H1 (cell line): ENCODE data around the gene BRD7.

Experiments
- BACH1 ChIP-seq: IDR thresholded peaks from 2 replicates; pipeline ENCODE4 v1.6.1; 2012; ENCODE audit warnings: low read length, improper control_type of control experiment
- CREB1 ChIP-seq: IDR thresholded peaks from 2 replicates; pipeline ENCODE4 v1.6.1; 2012; ENCODE audit warnings: inconsistent platforms
- CTCF ChIP-seq, 3 experiments: IDR thresholded peaks; 1 replicate in 2 of 3; 2 replicates in 1 of 3; pipeline versions ENCODE4 v1.5.1 to v1.6.1; 2011; ENCODE audit warnings: low read length in 3 of 3, mild to moderate bottlenecking in 3 of 3, inconsistent platforms in 2 of 3, low read depth in 1 of 3, moderate library complexity in 1 of 3; ENCODE audit not compliant: insufficient read depth in 1 of 3; ENCODE audit errors: control extremely low read depth in 1 of 3
- EGR1 ChIP-seq: IDR thresholded peaks from 2 replicates; pipeline ENCODE4 v1.6.1; 2011; ENCODE audit warnings: low read depth, low read length, borderline replicate concordance
- EZH2 ChIP-seq: fragments of 200-600 bp; sonication (generic); IDR thresholded peaks from 2 replicates; pipeline ENCODE4 v1.7.1; 2012; ENCODE audit warnings: low read depth, mild to moderate bottlenecking, moderate library complexity, low read length, inconsistent platforms; ENCODE audit not compliant: severe bottlenecking
- KDM5A ChIP-seq: fragments of 200-600 bp; IDR thresholded peaks from 2 replicates; pipeline ENCODE4 v1.7.1; 2012; ENCODE audit warnings: mild to moderate bottlenecking, low read length, inconsistent platforms, mixed read lengths
- MAX ChIP-seq: IDR thresholded peaks from 2 replicates; pipeline ENCODE4 v1.6.1; 2012; ENCODE audit warnings: inconsistent platforms
- PHF8 ChIP-seq: fragments of 200-600 bp; sonication (generic); conservative IDR thresholded peaks from 2 replicates; pipeline ENCODE4 v1.7.1; 2012; ENCODE audit warnings: low read depth, mild to moderate bottlenecking, inconsistent platforms, low read length, moderate library complexity
- POLR2A ChIP-seq, 2 experiments: IDR thresholded peaks; 1 replicate in 1 of 2; 2 replicates in 1 of 2; pipeline ENCODE4 v1.6.1; 2011; ENCODE audit warnings: low read depth in 2 of 2, low read length in 2 of 2, mild to moderate bottlenecking in 2 of 2; ENCODE audit errors: control extremely low read depth in 1 of 2
- POLR2AphosphoS5 ChIP-seq: IDR thresholded peaks from 2 replicates; pipeline ENCODE4 v1.6.1; 2011; ENCODE audit warnings: low read depth, low read length
- RAD21 ChIP-seq, 2 experiments: IDR thresholded peaks in 1 of 2; conservative IDR thresholded peaks in 1 of 2; 2 replicates each; pipeline ENCODE4 v1.6.1; 2011; ENCODE audit warnings: low read depth in 2 of 2, low read length in 2 of 2, improper control_type of control experiment in 1 of 2, inconsistent platforms in 1 of 2, mild to moderate bottlenecking in 1 of 2, moderate library complexity in 1 of 2
- SIN3A ChIP-seq, 2 experiments: IDR thresholded peaks in 1 of 2; conservative IDR thresholded peaks in 1 of 2; 2 replicates each; pipeline ENCODE4 v1.6.1; 2011 to 2012; ENCODE audit warnings: low read length in 2 of 2, improper control_type of control experiment in 1 of 2, low read depth in 1 of 2, mild to moderate bottlenecking in 1 of 2
- TAF1 ChIP-seq: IDR thresholded peaks from 2 replicates; pipeline ENCODE4 v1.6.1; 2011; ENCODE audit warnings: mild to moderate bottlenecking, low read depth, low read length
- TCF12 ChIP-seq: IDR thresholded peaks from 2 replicates; pipeline ENCODE4 v1.6.1; 2011; ENCODE audit warnings: low read depth, mild to moderate bottlenecking, low read length

- TF ChIP-seq CTCF (IDR thresholded peaks at IDR 0.05; ENCODE audit: control extremely low read depth in 1 of 3, insufficient read depth in 1 of 3, low read depth in 1 of 3, low read length in 3 of 3) (no peak), POLR2AphosphoS5 (no peak), POLR2A (IDR thresholded peaks at IDR 0.05; ENCODE audit: control extremely low read depth in 1 of 2, low read depth in 2 of 2, low read length in 2 of 2) (no peak), PHF8 (no peak), BACH1 (no peak), MAX (no peak), TAF1 (no peak), RAD21 (IDR thresholded peaks at IDR 0.05 in 1 of 2, conservative IDR thresholded peaks at IDR 0.05 in 1 of 2; ENCODE audit: low read depth in 2 of 2, low read length in 2 of 2) (no peak), EZH2 (no peak), SIN3A (conservative IDR thresholded peaks at IDR 0.05 in 1 of 2, IDR thresholded peaks at IDR 0.05 in 1 of 2; ENCODE audit: low read depth in 1 of 2, low read length in 2 of 2) (no peak), EGR1 (no peak), CREB1 (no peak), TCF12 (no peak), KDM5A (no peak)
Measured at GRCh38 chr16:50276326-50276640, 92.5 kb downstream of the BRD7 start.
